Lower leg skin (tissue), 3 donors: ENCODE results near the gene PTPRN2.

ENCODE experiments used
- POLR2A ChIP-seq, 2 donors: fragments of 450-650 bp; IDR thresholded peaks; one replicate each; pipeline ENCODE4 v1.6.1; 2016 to 2017; ENCODE audit warnings: antibody characterized with exemption in 2 of 2, mild to moderate bottlenecking in 1 of 2, moderate library complexity in 1 of 2
- TF ChIP-seq, protein P1 (sequence below), 3 donors: fragments of 450-650 bp; IDR thresholded peaks; one replicate each; pipeline ENCODE4 v1.5.1; 2016; ENCODE audit warnings: antibody characterized with exemption in 3 of 3, mild to moderate bottlenecking in 3 of 3, moderate library complexity in 2 of 3

DNA sequence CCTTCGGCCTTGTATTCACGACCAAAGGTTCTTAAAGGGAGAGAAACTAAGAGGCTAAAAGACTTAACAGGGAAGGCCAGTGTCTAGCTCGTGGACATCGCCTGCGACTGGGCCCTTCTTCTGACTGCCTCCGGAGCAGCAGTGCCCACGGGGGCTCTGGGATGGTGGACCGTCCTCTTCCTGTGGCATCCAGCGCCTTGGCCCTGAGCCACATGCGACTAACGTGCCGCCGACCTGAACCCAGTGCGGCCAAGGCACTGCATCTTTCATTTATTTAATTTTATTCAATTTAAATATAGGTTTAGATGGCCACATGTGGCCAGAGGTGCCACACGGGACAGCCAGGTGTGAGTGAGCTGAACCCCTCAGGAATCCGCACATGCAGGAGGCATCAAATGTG is 451.7 kb downstream of the PTPRN2 start:
- TF ChIP-seq POLR2A (IDR thresholded peaks at IDR 0.05) = no peak
- TF ChIP-seq, protein P1, sequence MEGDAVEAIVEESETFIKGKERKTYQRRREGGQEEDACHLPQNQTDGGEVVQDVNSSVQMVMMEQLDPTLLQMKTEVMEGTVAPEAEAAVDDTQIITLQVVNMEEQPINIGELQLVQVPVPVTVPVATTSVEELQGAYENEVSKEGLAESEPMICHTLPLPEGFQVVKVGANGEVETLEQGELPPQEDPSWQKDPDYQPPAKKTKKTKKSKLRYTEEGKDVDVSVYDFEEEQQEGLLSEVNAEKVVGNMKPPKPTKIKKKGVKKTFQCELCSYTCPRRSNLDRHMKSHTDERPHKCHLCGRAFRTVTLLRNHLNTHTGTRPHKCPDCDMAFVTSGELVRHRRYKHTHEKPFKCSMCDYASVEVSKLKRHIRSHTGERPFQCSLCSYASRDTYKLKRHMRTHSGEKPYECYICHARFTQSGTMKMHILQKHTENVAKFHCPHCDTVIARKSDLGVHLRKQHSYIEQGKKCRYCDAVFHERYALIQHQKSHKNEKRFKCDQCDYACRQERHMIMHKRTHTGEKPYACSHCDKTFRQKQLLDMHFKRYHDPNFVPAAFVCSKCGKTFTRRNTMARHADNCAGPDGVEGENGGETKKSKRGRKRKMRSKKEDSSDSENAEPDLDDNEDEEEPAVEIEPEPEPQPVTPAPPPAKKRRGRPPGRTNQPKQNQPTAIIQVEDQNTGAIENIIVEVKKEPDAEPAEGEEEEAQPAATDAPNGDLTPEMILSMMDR (IDR thresholded peaks at IDR 0.05) = no peak
